WTC11 (cell line): ENCODE results near the gene CD46.

Source experiments
- ATF3 ChIP-seq: sonication (generic); formaldehyde crosslinking; conservative IDR thresholded peaks from 2 replicates; pipeline ENCODE4 v1.8.1; 2022; ENCODE audit warnings: mild to moderate bottlenecking, missing genetic modification reagents
- JUN ChIP-seq: sonication (generic); formaldehyde crosslinking; IDR thresholded peaks from 2 replicates; pipeline ENCODE4 v1.8.0; 2023; ENCODE audit warnings: mild to moderate bottlenecking, missing genetic modification reagents
- KAT7 ChIP-seq: sonication (generic); formaldehyde crosslinking; IDR thresholded peaks from 2 replicates; pipeline ENCODE4 v1.8.1; 2023; ENCODE audit warnings: missing genetic modification reagents, mild to moderate bottlenecking, borderline replicate concordance
- MAX ChIP-seq: sonication (generic); formaldehyde crosslinking; IDR thresholded peaks from 2 replicates; pipeline ENCODE4 v1.8.0; 2022; ENCODE audit warnings: mild to moderate bottlenecking, missing genetic modification reagents
- PRDM15 ChIP-seq: sonication (generic); formaldehyde crosslinking; IDR thresholded peaks from 2 replicates; pipeline ENCODE4 v1.8.0; 2022; ENCODE audit warnings: missing genetic modification reagents
- SOX15 ChIP-seq: fragments of 250-450 bp; sonication (Bioruptor Pico); IDR thresholded peaks from 2 replicates; pipeline ENCODE4 v1.9.0; 2021; ENCODE audit warnings: mild to moderate bottlenecking
- SP1 ChIP-seq: sonication (generic); formaldehyde crosslinking; conservative IDR thresholded peaks from 2 replicates; pipeline ENCODE4 v1.8.1; 2022; ENCODE audit warnings: missing genetic modification reagents
- TEAD4 ChIP-seq: sonication (generic); formaldehyde crosslinking; IDR thresholded peaks from 2 replicates; pipeline ENCODE4 v1.8.0; 2022; ENCODE audit warnings: mild to moderate bottlenecking, missing genetic modification reagents
- USF1 ChIP-seq: sonication (generic); formaldehyde crosslinking; IDR thresholded peaks from 2 replicates; pipeline ENCODE4 v1.8.0; 2022; ENCODE audit warnings: mild to moderate bottlenecking, missing genetic modification reagents
- ZNF138 ChIP-seq: sonication (generic); formaldehyde crosslinking; conservative IDR thresholded peaks from 2 replicates; pipeline ENCODE4 v1.8.1; 2022; ENCODE audit warnings: mild to moderate bottlenecking, moderate library complexity, missing genetic modification reagents
- ZNF423 ChIP-seq: fragments of 250-450 bp; sonication (Bioruptor Pico); IDR thresholded peaks from 2 replicates; pipeline ENCODE4 v2.1.2; 2022; ENCODE audit warnings: mild to moderate bottlenecking, moderate library complexity
- TF ChIP-seq, protein P1 (sequence below): fragments of 200-600 bp; IDR thresholded peaks from 2 replicates; pipeline ENCODE4 v1.8.0; 2022; ENCODE audit warnings: antibody characterized with exemption
- TF ChIP-seq, protein P2 (sequence below): sonication (generic); formaldehyde crosslinking; IDR thresholded peaks from 2 replicates; pipeline ENCODE4 v1.8.1; 2022; ENCODE audit warnings: low read depth, missing genetic modification reagents, borderline replicate concordance

GRCh38 chr1:207797229-207797973 is 45.5 kb downstream of the CD46 start:
- TF ChIP-seq, protein P1, sequence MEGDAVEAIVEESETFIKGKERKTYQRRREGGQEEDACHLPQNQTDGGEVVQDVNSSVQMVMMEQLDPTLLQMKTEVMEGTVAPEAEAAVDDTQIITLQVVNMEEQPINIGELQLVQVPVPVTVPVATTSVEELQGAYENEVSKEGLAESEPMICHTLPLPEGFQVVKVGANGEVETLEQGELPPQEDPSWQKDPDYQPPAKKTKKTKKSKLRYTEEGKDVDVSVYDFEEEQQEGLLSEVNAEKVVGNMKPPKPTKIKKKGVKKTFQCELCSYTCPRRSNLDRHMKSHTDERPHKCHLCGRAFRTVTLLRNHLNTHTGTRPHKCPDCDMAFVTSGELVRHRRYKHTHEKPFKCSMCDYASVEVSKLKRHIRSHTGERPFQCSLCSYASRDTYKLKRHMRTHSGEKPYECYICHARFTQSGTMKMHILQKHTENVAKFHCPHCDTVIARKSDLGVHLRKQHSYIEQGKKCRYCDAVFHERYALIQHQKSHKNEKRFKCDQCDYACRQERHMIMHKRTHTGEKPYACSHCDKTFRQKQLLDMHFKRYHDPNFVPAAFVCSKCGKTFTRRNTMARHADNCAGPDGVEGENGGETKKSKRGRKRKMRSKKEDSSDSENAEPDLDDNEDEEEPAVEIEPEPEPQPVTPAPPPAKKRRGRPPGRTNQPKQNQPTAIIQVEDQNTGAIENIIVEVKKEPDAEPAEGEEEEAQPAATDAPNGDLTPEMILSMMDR: peak; percentile 46
- TF ChIP-seq SOX15 (CRISPR knock-in tag) (no peak), TEAD4 (CRISPR knock-in tag) (no peak), KAT7 (CRISPR knock-in tag) (no peak), ZNF423 (CRISPR knock-in tag) (no peak), PRDM15 (CRISPR knock-in tag) (no peak), MAX (no peak), ATF3 (CRISPR knock-in tag) (no peak), SP1 (CRISPR knock-in tag) (no peak), USF1 (CRISPR knock-in tag) (no peak), JUN (CRISPR knock-in tag) (no peak), ZNF138 (CRISPR knock-in tag) (no peak)
- TF ChIP-seq, protein P2, sequence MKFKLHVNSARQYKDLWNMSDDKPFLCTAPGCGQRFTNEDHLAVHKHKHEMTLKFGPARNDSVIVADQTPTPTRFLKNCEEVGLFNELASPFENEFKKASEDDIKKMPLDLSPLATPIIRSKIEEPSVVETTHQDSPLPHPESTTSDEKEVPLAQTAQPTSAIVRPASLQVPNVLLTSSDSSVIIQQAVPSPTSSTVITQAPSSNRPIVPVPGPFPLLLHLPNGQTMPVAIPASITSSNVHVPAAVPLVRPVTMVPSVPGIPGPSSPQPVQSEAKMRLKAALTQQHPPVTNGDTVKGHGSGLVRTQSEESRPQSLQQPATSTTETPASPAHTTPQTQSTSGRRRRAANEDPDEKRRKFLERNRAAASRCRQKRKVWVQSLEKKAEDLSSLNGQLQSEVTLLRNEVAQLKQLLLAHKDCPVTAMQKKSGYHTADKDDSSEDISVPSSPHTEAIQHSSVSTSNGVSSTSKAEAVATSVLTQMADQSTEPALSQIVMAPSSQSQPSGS: no peak
